Osteoblast (primary cell): ENCODE results near the gene SMARCD3. TPM values are rescaled to one million over a fixed set of nuclear protein-coding genes. Genes with fewer than 3 reads are reported as not detected.

ENCODE experiments used
- DNase-seq: peaks from one replicate; pipeline ENCODE4 v3.0.0; 2011; ENCODE audit warnings: low spot score, mixed read lengths; ENCODE audit not compliant: insufficient read length; ENCODE audit errors: missing footprints
- H2AFZ ChIP-seq: 2 replicates; pipeline ENCODE4 v1.6.0; 2011; ENCODE audit warnings: mild to moderate bottlenecking, low read length
- H3K27ac ChIP-seq: 2 replicates; pipeline ENCODE4 v1.5.1; 2011; ENCODE audit warnings: mild to moderate bottlenecking, low read depth, low read length, moderate library complexity
- H3K27me3 ChIP-seq: 2 replicates; pipeline ENCODE4 v1.6.0; 2012; ENCODE audit warnings: mild to moderate bottlenecking, control low read depth, inconsistent platforms, low read length, moderate library complexity; ENCODE audit not compliant: insufficient read depth
- H3K36me3 ChIP-seq: 2 replicates; pipeline ENCODE4 v1.5.1; 2011; ENCODE audit warnings: mild to moderate bottlenecking, low read length, control low read depth, moderate library complexity; ENCODE audit not compliant: insufficient read depth
- H3K4me1 ChIP-seq: 2 replicates; pipeline ENCODE4 v1.5.1; 2011; ENCODE audit warnings: mild to moderate bottlenecking, low read length, control low read depth, moderate library complexity; ENCODE audit not compliant: insufficient read depth
- H3K4me2 ChIP-seq: 2 replicates; pipeline ENCODE4 v1.6.0; 2011; ENCODE audit warnings: mild to moderate bottlenecking, low read length; ENCODE audit not compliant: insufficient read depth
- H3K4me3 ChIP-seq: fragments of 200-600 bp; sonication (generic); 3 replicates; pipeline ENCODE4 v1.5.1; 2012; ENCODE audit warnings: mild to moderate bottlenecking, low read length, inconsistent platforms; ENCODE audit not compliant: insufficient read depth
- H3K79me2 ChIP-seq: 2 replicates; pipeline ENCODE4 v1.6.0; 2012; ENCODE audit warnings: mild to moderate bottlenecking, low read length, control low read depth, inconsistent platforms; ENCODE audit not compliant: insufficient read depth
- H3K9me3 ChIP-seq: 2 replicates; pipeline ENCODE4 v1.5.1; 2011; ENCODE audit warnings: low read depth, low read length, control low read depth
- H4K20me1 ChIP-seq: 2 replicates; pipeline ENCODE4 v1.6.0; 2012; ENCODE audit warnings: mild to moderate bottlenecking, low read length, control low read depth; ENCODE audit not compliant: insufficient read depth
- CTCF ChIP-seq: IDR thresholded peaks from 2 replicates; pipeline ENCODE4 v1.5.1; 2011; ENCODE audit warnings: mild to moderate bottlenecking, low read depth, low read length, moderate library complexity; ENCODE audit errors: extremely low read depth
- total RNA-seq: library from RNA; depleted of rRNA; stranded (reverse); fragments of >200 nt; gene quantifications from 2 replicates; pipeline ENCODE4 v1.2.3, GENCODE V29; 2012

The SMARCD3 gene
- total RNA-seq, 1 donor = 40.2 TPM

- Histone ChIP-seq H3K4me2 (peak within 1 kb of the TSS; percentile 97), H3K36me3 (peaks cover 29% of the 10 kb centered on the region), H3K4me1 (peaks cover 33% of the 10 kb centered on the region), H3K27me3 (no peaks in the 10 kb centered on the region), H2AFZ (peak within 1 kb of the TSS; percentile 97), H3K27ac (peak within 1 kb of the TSS; percentile 83), H4K20me1 (peaks cover 13% of the 10 kb centered on the region), H3K79me2 (peaks cover 32% of the 10 kb centered on the region), H3K4me3 (peak within 1 kb of the TSS; percentile 90), H3K9me3 (no peaks in the 10 kb centered on the region)
- peak; percentile 99 for DNase-seq
- TF ChIP-seq CTCF = no peak
Measured at GRCh38 chr7:151226875-151227782, 21.4 kb downstream of the SMARCD3 start, which contains the start of gene ABCF2. Gene ABCF2 (minus strand): TSS chr7:151227205. CDS start chr7:151226458, 747 bp downstream.

GRCh38 chr7:151226560-151226874 is 22.0 kb downstream of the SMARCD3 start:
- Histone ChIP-seq H3K4me2 (peak overlapping the region; percentile 97), H3K27ac (peak overlapping the region; percentile 83), H3K79me2 (peaks cover 28% of the 10 kb centered on the region), H3K4me3 (peak overlapping the region; percentile 90), H2AFZ (peak overlapping the region; percentile 65), H3K4me1 (peaks cover 27% of the 10 kb centered on the region), H4K20me1 (peaks cover 13% of the 10 kb centered on the region), H3K27me3 (no peaks in the 10 kb centered on the region), H3K36me3 (peaks cover 35% of the 10 kb centered on the region), H3K9me3 (no peaks in the 10 kb centered on the region)
- DNase-seq = peak; percentile 67
- TF ChIP-seq CTCF = no peak

- Histone ChIP-seq H3K4me3 (peak overlapping the region; percentile 90), H2AFZ (no peak overlapping the region), H3K4me1 (peaks cover 26% of the 10 kb centered on the region), H3K4me2 (peak overlapping the region; percentile 97), H3K9me3 (no peaks in the 10 kb centered on the region), H4K20me1 (peaks cover 13% of the 10 kb centered on the region), H3K27me3 (no peaks in the 10 kb centered on the region), H3K36me3 (peaks cover 38% of the 10 kb centered on the region), H3K79me2 (peaks cover 28% of the 10 kb centered on the region), H3K27ac (peak overlapping the region; percentile 83)
- no peak for TF ChIP-seq CTCF
- peak; percentile 49 for DNase-seq
Measured at GRCh38 chr7:151225948-151226510, 22.5 kb downstream of the SMARCD3 start.

GRCh38 chr7:151223728-151224127 is 24.8 kb downstream of the SMARCD3 start:
- no peak for DNase-seq
- Histone ChIP-seq H3K27me3 (no peaks in the 10 kb centered on the region), H3K79me2 (peaks cover 28% of the 10 kb centered on the region), H3K9me3 (no peaks in the 10 kb centered on the region), H3K36me3 (peaks cover 55% of the 10 kb centered on the region), H4K20me1 (peaks cover 13% of the 10 kb centered on the region), H2AFZ (no peak overlapping the region), H3K4me3 (no peak overlapping the region), H3K4me1 (peaks cover 26% of the 10 kb centered on the region), H3K27ac (no peak overlapping the region), H3K4me2 (no peak overlapping the region)
- no peak for TF ChIP-seq CTCF
